ENCODE measurements around the gene EXOG.

The EXOG gene, protein sequence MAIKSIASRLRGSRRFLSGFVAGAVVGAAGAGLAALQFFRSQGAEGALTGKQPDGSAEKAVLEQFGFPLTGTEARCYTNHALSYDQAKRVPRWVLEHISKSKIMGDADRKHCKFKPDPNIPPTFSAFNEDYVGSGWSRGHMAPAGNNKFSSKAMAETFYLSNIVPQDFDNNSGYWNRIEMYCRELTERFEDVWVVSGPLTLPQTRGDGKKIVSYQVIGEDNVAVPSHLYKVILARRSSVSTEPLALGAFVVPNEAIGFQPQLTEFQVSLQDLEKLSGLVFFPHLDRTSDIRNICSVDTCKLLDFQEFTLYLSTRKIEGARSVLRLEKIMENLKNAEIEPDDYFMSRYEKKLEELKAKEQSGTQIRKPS

DNA sequence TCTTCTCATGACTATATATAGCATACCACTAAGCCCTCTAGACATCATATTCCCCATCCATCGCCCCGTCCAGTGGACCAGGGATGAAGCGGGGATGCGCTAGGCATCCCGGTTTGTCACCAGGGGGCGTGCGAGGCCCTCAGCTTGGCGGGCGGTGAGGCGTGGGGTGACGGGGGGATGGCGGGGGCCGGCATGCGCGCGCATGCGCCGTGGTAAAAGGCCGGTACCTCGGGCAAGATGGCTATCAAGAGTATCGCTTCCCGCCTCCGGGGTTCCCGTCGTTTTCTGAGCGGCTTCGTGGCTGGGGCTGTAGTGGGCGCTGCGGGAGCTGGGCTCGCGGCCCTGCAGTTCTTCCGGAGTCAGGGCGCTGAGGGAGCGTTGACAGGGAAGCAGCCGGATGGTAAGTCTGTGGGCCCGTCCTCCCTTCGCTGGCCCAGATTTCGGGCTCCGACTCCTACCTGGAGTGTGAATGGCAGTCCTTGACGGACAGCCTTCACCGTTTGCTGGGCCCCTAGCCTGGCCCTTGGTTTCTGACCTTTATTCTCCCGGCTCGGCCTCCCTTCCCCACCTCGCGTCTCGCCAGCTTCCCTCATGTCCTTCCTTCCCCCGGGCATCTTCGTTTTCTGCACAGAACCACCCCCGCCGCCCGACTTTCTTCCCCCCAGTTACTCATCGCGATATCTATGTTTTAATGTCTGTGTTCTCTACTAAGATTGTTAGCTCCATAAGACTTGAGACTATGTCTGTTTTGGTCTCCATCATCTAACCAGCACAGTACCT, at the start of gene EXOG:
TSS of gene EXOG (plus strand) at position 210 of the 780 bp plus-strand sequence. CDS start at position 238, 28 bp downstream.
- CTCF ChIA-PET, result interaction anchor here (0.6 to 1.5 kb wide), 4 partner anchors 25 to 539 kb away, joined by 3 to 10 read pairs (median 4); no protein-coding TSS in a partner anchor
- DNase-seq (ENCODE audit: extremely low spot score), result peak; percentile 99
- TF ChIP-seq ELF4 (IDR thresholded peaks at IDR 0.05), result no peak
- no peak for TF ChIP-seq HDGF (IDR thresholded peaks at IDR 0.05; ENCODE audit: borderline replicate concordance)
- no peak for TF ChIP-seq NFRKB (IDR thresholded peaks at IDR 0.05)
- TF ChIP-seq LEF1 (IDR thresholded peaks at IDR 0.05; ENCODE audit: borderline replicate concordance), result no peak
- no peak for TF ChIP-seq ZNF384 (IDR thresholded peaks at IDR 0.05)
- peak; percentile 87 for TF ChIP-seq CTBP1 (IDR thresholded peaks at IDR 0.05; ENCODE audit: borderline replicate concordance)
- TF ChIP-seq L3MBTL2 (conservative IDR thresholded peaks at IDR 0.05), result peak; percentile 71
- no peak for TF ChIP-seq TARDBP (IDR thresholded peaks at IDR 0.05)
- no peak for TF ChIP-seq SP1 (IDR thresholded peaks at IDR 0.05)
- no peak for TF ChIP-seq FOXM1 (IDR thresholded peaks at IDR 0.05; ENCODE audit: borderline replicate concordance)
- no peak for TF ChIP-seq FOXK2 (IDR thresholded peaks at IDR 0.05)
- TF ChIP-seq SUZ12 (IDR thresholded peaks at IDR 0.05), result no peak
- TF ChIP-seq, protein P1, sequence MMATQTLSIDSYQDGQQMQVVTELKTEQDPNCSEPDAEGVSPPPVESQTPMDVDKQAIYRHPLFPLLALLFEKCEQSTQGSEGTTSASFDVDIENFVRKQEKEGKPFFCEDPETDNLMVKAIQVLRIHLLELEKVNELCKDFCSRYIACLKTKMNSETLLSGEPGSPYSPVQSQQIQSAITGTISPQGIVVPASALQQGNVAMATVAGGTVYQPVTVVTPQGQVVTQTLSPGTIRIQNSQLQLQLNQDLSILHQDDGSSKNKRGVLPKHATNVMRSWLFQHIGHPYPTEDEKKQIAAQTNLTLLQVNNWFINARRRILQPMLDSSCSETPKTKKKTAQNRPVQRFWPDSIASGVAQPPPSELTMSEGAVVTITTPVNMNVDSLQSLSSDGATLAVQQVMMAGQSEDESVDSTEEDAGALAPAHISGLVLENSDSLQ (IDR thresholded peaks at IDR 0.05), result peak; percentile 73
- TF ChIP-seq BHLHE40 (IDR thresholded peaks at IDR 0.05; ENCODE audit: borderline replicate concordance), result no peak
- no peak for TF ChIP-seq FOXA1 (IDR thresholded peaks at IDR 0.05)
- TF ChIP-seq ARNT (IDR thresholded peaks at IDR 0.05), result no peak
- POLR2A ChIA-PET, result no interaction called here

DNA sequence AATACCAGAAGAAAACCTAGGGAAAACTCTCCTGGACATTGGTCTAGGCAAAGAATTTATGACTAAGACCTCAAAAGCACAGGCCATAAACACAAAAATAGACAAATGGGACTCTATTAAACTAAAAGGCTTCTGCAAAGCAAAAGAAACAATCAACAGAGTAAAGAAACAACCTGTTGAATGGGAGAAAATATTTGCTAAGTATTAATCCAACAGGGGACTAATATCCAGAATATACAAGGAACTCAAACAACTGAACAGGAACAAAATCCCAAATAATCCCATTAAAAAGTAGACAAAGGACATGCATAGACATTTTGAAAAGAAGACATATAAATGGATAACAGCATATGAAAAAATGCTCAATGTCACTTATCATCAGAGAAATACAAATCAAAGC, 49.3 kb upstream of the EXOG start:
- TF ChIP-seq BHLHE40 (IDR thresholded peaks at IDR 0.05; ENCODE audit: borderline replicate concordance) (no peak), FOXM1 (IDR thresholded peaks at IDR 0.05; ENCODE audit: borderline replicate concordance) (no peak), ZNF384 (IDR thresholded peaks at IDR 0.05) (no peak), TARDBP (IDR thresholded peaks at IDR 0.05) (no peak), ARNT (IDR thresholded peaks at IDR 0.05) (no peak), NFRKB (IDR thresholded peaks at IDR 0.05) (no peak), CTBP1 (IDR thresholded peaks at IDR 0.05; ENCODE audit: borderline replicate concordance) (no peak), ELF4 (IDR thresholded peaks at IDR 0.05) (no peak), LEF1 (IDR thresholded peaks at IDR 0.05; ENCODE audit: borderline replicate concordance) (no peak), FOXA1 (IDR thresholded peaks at IDR 0.05) (no peak), SP1 (IDR thresholded peaks at IDR 0.05) (no peak), FOXK2 (IDR thresholded peaks at IDR 0.05) (no peak)
- TF ChIP-seq, protein P1 (IDR thresholded peaks at IDR 0.05), result no peak
- ChIA-PET CTCF (no interaction called here), POLR2A (no interaction called here)
- no peak for DNase-seq (ENCODE audit: extremely low spot score)

DNA sequence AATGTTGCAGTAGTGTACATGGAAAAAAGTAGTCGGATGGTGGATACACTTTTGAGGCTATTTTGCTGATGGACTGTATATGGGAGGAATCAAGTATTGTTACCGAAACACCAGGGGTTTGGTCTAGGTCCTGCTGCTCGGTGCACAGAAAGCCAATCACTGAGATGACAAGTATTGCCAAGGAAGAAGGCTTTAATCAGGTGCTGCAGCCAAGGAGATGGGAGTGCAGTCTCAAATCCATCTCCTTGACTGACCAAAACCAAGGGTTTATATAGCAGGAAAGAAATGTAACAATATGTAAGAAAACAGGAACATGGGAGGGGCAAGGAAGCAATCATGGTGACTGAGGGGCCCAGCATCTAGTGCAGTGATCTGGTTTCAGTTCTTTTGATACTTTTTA, 45.3 kb upstream of the EXOG start:
- no peak for DNase-seq (ENCODE audit: extremely low spot score)
- ChIA-PET POLR2A (no interaction called here), CTCF (interaction anchor here (1.1 kb wide), 1 partner anchor 18 kb away, joined by 3 read pairs; no protein-coding TSS in a partner anchor)
- TF ChIP-seq FOXM1 (IDR thresholded peaks at IDR 0.05; ENCODE audit: borderline replicate concordance), result no peak
- TF ChIP-seq FOXK2 (IDR thresholded peaks at IDR 0.05), result no peak
- TF ChIP-seq HDGF (IDR thresholded peaks at IDR 0.05; ENCODE audit: borderline replicate concordance), result no peak
- TF ChIP-seq TARDBP (IDR thresholded peaks at IDR 0.05), result no peak
- no peak for TF ChIP-seq ELF4 (IDR thresholded peaks at IDR 0.05)
- TF ChIP-seq ZNF384 (IDR thresholded peaks at IDR 0.05), result no peak
- no peak for TF ChIP-seq CTBP1 (IDR thresholded peaks at IDR 0.05; ENCODE audit: borderline replicate concordance)
- TF ChIP-seq SP1 (IDR thresholded peaks at IDR 0.05), result no peak
- TF ChIP-seq L3MBTL2 (conservative IDR thresholded peaks at IDR 0.05), result no peak
- TF ChIP-seq SUZ12 (IDR thresholded peaks at IDR 0.05), result no peak
- no peak for TF ChIP-seq ARNT (IDR thresholded peaks at IDR 0.05)
- TF ChIP-seq FOXA1 (IDR thresholded peaks at IDR 0.05), result no peak
- TF ChIP-seq, protein P1 (IDR thresholded peaks at IDR 0.05), result no peak
- TF ChIP-seq NFRKB (IDR thresholded peaks at IDR 0.05), result no peak
- TF ChIP-seq LEF1 (IDR thresholded peaks at IDR 0.05; ENCODE audit: borderline replicate concordance), result no peak

DNA sequence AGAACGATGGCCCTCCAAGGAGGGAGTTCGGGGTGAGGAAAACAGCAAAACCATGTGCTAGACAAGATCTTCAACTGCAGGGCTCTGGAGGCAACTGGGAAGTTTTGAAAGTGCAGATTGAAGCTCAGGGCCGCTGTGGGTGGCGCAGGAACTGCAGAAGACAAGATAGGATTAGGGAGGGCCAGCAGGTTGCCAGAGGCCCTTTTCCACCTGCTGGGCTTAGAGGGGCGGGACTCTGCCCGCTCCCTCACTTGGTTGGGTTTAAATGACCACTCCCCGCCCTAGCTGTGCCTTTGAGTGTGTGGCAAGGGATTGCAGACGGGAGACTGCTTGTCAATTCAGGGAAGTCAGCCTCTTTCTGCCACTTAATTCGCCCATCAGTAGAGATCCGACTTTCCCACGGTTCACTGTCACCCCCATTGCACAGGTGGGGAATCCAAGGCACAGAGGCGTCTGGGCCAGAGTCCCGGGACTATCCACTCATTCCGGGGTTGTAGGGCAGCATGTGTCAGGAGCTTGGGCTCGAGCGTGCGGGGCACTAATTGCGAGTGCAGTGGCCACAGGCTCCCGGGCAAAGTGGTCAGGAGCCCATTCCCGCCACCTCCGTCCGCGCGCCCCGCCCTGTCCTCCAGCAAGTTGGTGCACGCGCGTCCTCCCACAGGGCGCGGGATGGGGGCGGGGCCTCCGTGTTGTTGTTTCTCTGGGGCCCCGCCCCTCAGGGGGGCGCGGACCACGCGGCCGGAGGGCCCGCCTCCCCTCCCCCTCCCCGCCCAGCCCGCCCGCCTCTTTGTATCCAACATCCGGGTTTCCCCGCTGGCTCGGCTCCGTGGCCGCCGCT, 42.8 kb upstream of the EXOG start, which contains the start of gene ACVR2B:
TSS of gene ACVR2B (plus strand) at position 816 of the 838 bp plus-strand sequence. CDS start 433 bp downstream, outside the sequence.
- ChIA-PET POLR2A (no interaction called here), CTCF (no interaction called here)
- DNase-seq (ENCODE audit: extremely low spot score), result peak; percentile 91
- TF ChIP-seq SP1 (IDR thresholded peaks at IDR 0.05) (no peak), L3MBTL2 (conservative IDR thresholded peaks at IDR 0.05) (peak; percentile 52; the same call in 1 of the 2 replicates)

DNA sequence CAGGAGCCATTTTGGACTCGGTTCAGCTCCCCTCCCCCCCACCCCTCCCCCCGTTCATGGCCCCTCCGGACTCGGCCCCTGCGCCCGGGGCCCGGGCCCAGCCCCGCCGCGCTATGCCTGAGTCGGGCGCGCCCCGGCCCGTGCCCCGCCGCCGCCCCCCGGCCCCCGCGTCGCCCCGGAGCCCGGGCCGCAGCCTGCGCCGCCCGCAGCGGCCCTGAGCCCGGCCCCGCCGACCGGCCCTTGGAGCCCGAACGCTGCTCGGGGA, 42.3 kb upstream of the EXOG start:
- DNase-seq (ENCODE audit: extremely low spot score), result no peak
- POLR2A ChIA-PET, result no interaction called here
- CTCF ChIA-PET, result no interaction called here
- TF ChIP-seq HDGF (IDR thresholded peaks at IDR 0.05; ENCODE audit: borderline replicate concordance), result no peak
- TF ChIP-seq ELF4 (IDR thresholded peaks at IDR 0.05), result no peak
- TF ChIP-seq, protein P1 (IDR thresholded peaks at IDR 0.05), result no peak
- TF ChIP-seq L3MBTL2 (conservative IDR thresholded peaks at IDR 0.05), result no peak
- no peak for TF ChIP-seq ARNT (IDR thresholded peaks at IDR 0.05)
- TF ChIP-seq FOXK2 (IDR thresholded peaks at IDR 0.05), result no peak
- TF ChIP-seq CTBP1 (IDR thresholded peaks at IDR 0.05; ENCODE audit: borderline replicate concordance), result no peak
- TF ChIP-seq ZNF384 (IDR thresholded peaks at IDR 0.05), result no peak
- no peak for TF ChIP-seq FOXM1 (IDR thresholded peaks at IDR 0.05; ENCODE audit: borderline replicate concordance)
- TF ChIP-seq SP1 (IDR thresholded peaks at IDR 0.05), result no peak
- no peak for TF ChIP-seq FOXA1 (IDR thresholded peaks at IDR 0.05)
- TF ChIP-seq BHLHE40 (IDR thresholded peaks at IDR 0.05; ENCODE audit: borderline replicate concordance), result no peak
- no peak for TF ChIP-seq NFRKB (IDR thresholded peaks at IDR 0.05)
- no peak for TF ChIP-seq SUZ12 (IDR thresholded peaks at IDR 0.05)
